H1 (cell line): Measurements from ENCODE around the gene MAP3K14. TPM values are rescaled to one million over a fixed set of nuclear protein-coding genes. Genes with fewer than 3 reads are reported as not detected.
A peak's percentile ranks its signal among the peaks of the same experiment; 100 is the strongest.

Source experiments
- ASH2L ChIP-seq: fragments of 200-600, 300-600 bp; sonication (generic); IDR thresholded peaks from one replicate; pipeline ENCODE4 v1.7.1; 2017; ENCODE audit warnings: low read length
- CTCF ChIP-seq, 3 experiments: IDR thresholded peaks; 1 replicate in 2 of 3; 2 replicates in 1 of 3; pipeline versions ENCODE4 v1.5.1 to v1.6.1; 2011; ENCODE audit warnings: low read length in 3 of 3, mild to moderate bottlenecking in 3 of 3, inconsistent platforms in 2 of 3, low read depth in 1 of 3, moderate library complexity in 1 of 3; ENCODE audit not compliant: insufficient read depth in 1 of 3; ENCODE audit errors: control extremely low read depth in 1 of 3
- HDAC2 ChIP-seq, 2 experiments: fragments of 300-600 bp in 1 of 2; sonication (generic) in 1 of 2; IDR thresholded peaks; 2 replicates each; pipeline ENCODE4 v1.6.1; 2011 to 2012; ENCODE audit warnings: low read depth in 2 of 2, low read length in 2 of 2, mild to moderate bottlenecking in 2 of 2, moderate library complexity in 2 of 2, borderline replicate concordance in 1 of 2, inconsistent platforms in 1 of 2
- HDAC6 ChIP-seq: IDR thresholded peaks from one replicate; pipeline ENCODE4 v1.7.1; 2012; ENCODE audit warnings: low read depth, mild to moderate bottlenecking, inconsistent platforms, low read length, moderate library complexity
- MAFK ChIP-seq: IDR thresholded peaks from 2 replicates; pipeline ENCODE4 v1.6.1; 2012; ENCODE audit warnings: low read depth, mild to moderate bottlenecking, improper control_type of control experiment, low read length
- RNF2 ChIP-seq: fragments of 200-900, 300-1000 bp; sonication (generic); IDR thresholded peaks from 2 replicates; pipeline ENCODE4 v1.7.1; 2016; ENCODE audit warnings: borderline replicate concordance, low read depth, mild to moderate bottlenecking, antibody characterized with exemption, low read length; ENCODE audit not compliant: poor library complexity, severe bottlenecking; ENCODE audit errors: missing control alignments
- SAP30 ChIP-seq: fragments of 300-600 bp; sonication (generic); IDR thresholded peaks from 2 replicates; pipeline ENCODE4 v1.7.1; 2012; ENCODE audit warnings: low read length, moderate library complexity, mild to moderate bottlenecking, inconsistent platforms; ENCODE audit not compliant: insufficient read depth, insufficient replicate concordance
- SIRT6 ChIP-seq: IDR thresholded peaks from one replicate; pipeline ENCODE4 v1.7.1; 2012; ENCODE audit warnings: low read length, inconsistent platforms
- TAF7 ChIP-seq: optimal IDR thresholded peaks from 2 replicates; pipeline ENCODE3; 2011; ENCODE audit warnings: low read depth, mild to moderate bottlenecking, inconsistent platforms, low read length, moderate library complexity, borderline replicate concordance
- polyA plus RNA-seq, 7 experiments: library from polyadenylated mRNA; depleted of rRNA in 3 of 7; stranded (reverse) in 5 of 7; unstranded in 2 of 7; fragments of >200 nt in 5 of 7; fragments of 200-250 nt in 2 of 7; gene quantifications; 1 replicate in 5 of 7; 2 replicates in 1 of 7; 4 replicates in 1 of 7; pipeline versions ENCODE4 v1.2.1 to v1.2.3, GENCODE V29; 2011 to 2013; ENCODE audit warnings: missing spikeins in 2 of 7, mixed read lengths in 2 of 7
- total RNA-seq: library from RNA; stranded (reverse); fragmentation: NEBNext Ultra II Directional; extraction: Animal tissue kit (Norgen Biotek cat#: 25700); gene quantifications from 2 replicates; pipeline ENCODE4 v1.2.1, GENCODE V29; 2021
- TF ChIP-seq, protein P1 (sequence below): IDR thresholded peaks from 2 replicates; pipeline ENCODE4 v1.6.1; 2012; ENCODE audit warnings: inconsistent platforms

MAP3K14 gene
- total and polyA plus RNA-seq, 2 of the 8 experiments (the other 6 are each of a cell fraction or from before 2014, with no cell fraction given), result 5.2 to 6.1 TPM

- TF ChIP-seq TAF7, result peak; percentile 41
- TF ChIP-seq HDAC2 (IDR thresholded peaks at IDR 0.05; ENCODE audit: borderline replicate concordance in 1 of 2, low read depth in 2 of 2, low read length in 2 of 2), result no peak
- no peak for TF ChIP-seq SIRT6
- TF ChIP-seq, protein P1, sequence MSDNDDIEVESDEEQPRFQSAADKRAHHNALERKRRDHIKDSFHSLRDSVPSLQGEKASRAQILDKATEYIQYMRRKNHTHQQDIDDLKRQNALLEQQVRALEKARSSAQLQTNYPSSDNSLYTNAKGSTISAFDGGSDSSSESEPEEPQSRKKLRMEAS, result peak; percentile 42
- TF ChIP-seq SAP30, result no peak
- TF ChIP-seq MAFK, result no peak
- peak; percentile 30 for TF ChIP-seq ASH2L
- TF ChIP-seq CTCF (IDR thresholded peaks at IDR 0.05; ENCODE audit: control extremely low read depth in 1 of 3, insufficient read depth in 1 of 3, low read depth in 1 of 3, low read length in 3 of 3), result peak in 1 of 3 experiments; percentile 21; a peak in 2 of 4 replicates
- TF ChIP-seq HDAC6, result no peak
- no peak for TF ChIP-seq RNF2
Measured at GRCh38 chr17:45316434-45317110, at the start of gene MAP3K14 (continued).
